GM12864 (cell line): Measurements from ENCODE around the gene FOXM1.

Source experiments
- DNase-seq: peaks from one replicate; pipeline ENCODE4 v3.0.0-alpha.2; 2011; ENCODE audit warnings: low read depth
- H3K4me3 ChIP-seq: 2 replicates; pipeline ENCODE4 v1.5.1; 2011; ENCODE audit warnings: mild to moderate bottlenecking, low read depth, low read length, control low read depth
- TF ChIP-seq, protein P1 (sequence below): IDR thresholded peaks from 2 replicates; pipeline ENCODE4 v1.5.1; 2011; ENCODE audit warnings: low read depth, mild to moderate bottlenecking, moderate library complexity, low read length, control low read depth, inconsistent platforms; ENCODE audit errors: missing control alignments

Gene FOXM1

DNA sequence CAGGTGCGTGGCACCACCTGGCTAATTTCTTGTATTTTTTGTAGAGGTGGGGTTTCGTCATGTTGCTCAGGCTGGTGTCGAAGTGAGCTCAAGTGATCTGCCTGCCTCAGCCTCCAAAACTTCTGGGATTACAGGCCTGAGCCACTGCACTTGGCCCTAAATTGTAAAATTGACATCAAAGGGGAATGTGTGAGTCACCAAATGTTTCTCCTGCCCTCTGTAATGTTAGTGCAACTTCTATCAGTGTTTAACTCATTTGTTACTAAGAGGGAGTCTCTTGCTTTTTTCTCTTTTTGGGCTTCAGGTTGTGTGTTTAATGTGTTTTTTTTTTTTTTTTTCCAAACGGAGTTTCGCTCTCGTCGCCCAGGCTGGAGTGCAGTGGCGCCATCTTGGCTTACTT, 16.0 kb upstream of the FOXM1 start:
- TF ChIP-seq, protein P1, sequence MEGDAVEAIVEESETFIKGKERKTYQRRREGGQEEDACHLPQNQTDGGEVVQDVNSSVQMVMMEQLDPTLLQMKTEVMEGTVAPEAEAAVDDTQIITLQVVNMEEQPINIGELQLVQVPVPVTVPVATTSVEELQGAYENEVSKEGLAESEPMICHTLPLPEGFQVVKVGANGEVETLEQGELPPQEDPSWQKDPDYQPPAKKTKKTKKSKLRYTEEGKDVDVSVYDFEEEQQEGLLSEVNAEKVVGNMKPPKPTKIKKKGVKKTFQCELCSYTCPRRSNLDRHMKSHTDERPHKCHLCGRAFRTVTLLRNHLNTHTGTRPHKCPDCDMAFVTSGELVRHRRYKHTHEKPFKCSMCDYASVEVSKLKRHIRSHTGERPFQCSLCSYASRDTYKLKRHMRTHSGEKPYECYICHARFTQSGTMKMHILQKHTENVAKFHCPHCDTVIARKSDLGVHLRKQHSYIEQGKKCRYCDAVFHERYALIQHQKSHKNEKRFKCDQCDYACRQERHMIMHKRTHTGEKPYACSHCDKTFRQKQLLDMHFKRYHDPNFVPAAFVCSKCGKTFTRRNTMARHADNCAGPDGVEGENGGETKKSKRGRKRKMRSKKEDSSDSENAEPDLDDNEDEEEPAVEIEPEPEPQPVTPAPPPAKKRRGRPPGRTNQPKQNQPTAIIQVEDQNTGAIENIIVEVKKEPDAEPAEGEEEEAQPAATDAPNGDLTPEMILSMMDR = no peak
- no peak for DNase-seq
- no peak overlapping the region for H3K4me3 ChIP-seq

DNA sequence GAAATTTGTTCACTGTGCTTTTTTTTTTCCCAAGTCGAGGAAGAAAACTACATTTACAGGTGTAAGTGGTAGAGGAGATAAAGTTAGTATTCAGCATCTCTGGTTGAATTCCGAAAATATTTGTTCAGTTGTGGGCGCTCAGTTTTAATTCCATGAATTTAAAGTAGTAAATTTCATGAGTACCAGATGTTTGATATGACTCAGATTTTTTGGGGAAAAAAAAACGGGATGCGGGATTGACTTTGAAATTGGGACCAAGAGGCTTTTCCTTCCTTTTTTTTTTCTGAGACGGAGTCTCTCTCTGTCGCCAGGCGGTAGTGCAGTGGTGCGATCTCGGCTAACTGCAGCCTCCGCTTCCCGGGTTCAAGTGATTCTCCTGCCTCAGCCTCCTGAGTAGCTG, 15.3 kb upstream of the FOXM1 start:
- TF ChIP-seq, protein P1 = no peak
- no peak overlapping the region for H3K4me3 ChIP-seq
- no peak for DNase-seq

DNA sequence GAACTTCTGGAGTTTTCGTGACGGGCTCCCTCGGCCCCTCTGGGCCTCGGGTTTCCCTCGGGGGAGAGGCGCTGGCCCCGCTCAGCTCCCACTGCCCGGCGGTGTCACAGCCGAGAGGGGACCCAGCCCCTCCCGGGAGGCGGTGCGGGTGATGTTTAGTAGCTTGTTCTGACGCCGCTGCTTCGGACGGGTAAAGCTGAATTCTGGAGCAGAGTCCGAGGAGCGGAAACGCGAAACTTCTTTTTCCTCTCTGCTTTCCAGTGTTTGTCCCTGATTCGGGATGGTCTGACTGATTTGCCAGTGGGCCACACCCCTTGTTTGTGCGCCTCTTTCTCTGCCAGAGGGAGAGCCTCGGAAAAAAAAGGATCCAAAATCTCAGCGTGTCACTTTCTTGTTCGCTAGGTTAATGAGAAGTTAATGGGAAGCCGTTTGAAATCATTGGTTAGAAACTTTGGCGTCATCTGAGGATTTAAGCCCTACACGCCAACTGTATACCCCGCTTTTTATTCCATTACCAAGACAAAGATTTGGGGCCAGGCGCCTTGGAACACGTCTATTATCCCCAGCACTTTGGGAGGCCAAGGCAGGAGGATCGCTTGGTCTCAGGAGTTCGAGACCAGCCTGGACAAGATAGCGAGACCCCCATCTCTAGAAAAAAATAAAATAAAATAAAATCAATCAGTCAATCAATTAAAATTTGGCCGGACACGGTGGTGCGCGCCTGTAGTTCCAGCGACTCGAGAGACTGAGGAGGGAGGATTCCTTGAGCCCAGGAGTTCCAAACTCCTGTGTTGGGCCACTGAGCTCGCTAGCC, 14.5 kb upstream of the FOXM1 start:
- H3K4me3 ChIP-seq = peak overlapping the region; percentile 81
- TF ChIP-seq, protein P1 = no peak
- no peak for DNase-seq

DNA sequence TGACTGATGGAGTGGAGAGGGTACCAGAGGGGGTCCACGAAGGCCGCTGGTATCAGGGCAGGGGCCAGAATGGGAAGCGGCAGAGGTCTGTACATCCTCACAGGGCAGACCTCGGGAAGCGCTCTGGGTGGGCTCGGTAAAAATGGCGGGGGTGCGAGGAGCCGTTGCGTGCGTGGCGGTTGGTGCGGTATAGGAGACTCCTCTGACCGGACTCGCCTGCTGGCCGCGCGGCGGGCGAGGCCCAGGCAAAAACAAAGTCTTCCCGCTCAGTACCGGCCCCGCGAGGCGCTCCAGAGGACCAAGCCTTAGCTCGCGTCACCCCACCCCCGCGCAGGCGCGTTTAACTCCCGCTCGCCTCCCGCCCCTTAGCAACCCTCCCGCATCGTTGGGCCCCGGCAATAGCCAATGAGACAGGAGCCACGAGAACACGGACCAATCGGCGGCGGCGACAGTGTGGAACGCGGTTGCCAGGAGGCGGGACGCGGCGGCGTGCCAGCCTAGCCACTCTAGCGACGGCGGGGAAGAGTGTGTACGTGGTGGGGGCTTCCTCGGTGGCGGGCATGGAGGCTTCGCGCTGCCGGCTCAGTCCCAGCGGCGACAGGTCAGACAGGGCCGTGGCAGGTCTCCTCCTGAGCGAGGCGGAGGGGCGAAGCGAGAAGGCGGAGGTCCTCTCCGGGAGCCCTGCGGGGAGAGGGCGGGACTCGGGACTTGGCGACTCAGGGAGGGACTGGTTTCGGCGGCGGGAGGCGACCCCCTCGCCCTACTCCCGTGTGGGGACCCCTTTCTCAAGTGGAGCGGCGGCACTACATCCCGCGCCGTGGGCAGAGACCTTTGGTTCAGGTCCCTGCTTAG, 13.6 kb upstream of the FOXM1 start, which contains the start of gene TULP3:
TULP3 (plus strand) TSS at position 504 of the 852 bp plus-strand sequence; CDS start at position 561, 57 bp downstream.
- TF ChIP-seq, protein P1 = no peak
- DNase-seq = peak; percentile 84
- peak within 1 kb of the TSS; percentile 81 for H3K4me3 ChIP-seq

DNA sequence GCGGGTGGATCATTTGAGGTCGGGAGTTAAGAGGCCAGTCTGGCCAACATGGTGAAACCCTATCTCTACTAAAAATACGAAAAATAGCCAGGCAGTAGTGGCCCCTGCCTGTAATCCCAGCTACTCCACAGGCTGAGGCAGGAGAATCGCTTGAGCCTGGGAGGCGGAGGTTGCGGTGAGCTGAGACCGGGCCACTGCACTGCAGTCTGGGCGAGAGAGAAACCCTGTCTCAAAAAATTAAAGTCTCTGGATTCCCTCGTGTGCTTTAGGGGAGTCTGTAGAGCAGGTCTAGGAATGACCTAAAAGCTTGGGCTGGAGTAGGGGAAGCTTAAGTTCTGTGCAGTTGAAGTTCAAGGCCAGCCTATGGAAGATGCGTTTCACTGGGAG, 13.0 kb upstream of the FOXM1 start:
- DNase-seq = no peak
- H3K4me3 ChIP-seq = peak overlapping the region; percentile 81
- TF ChIP-seq, protein P1 = no peak

DNA sequence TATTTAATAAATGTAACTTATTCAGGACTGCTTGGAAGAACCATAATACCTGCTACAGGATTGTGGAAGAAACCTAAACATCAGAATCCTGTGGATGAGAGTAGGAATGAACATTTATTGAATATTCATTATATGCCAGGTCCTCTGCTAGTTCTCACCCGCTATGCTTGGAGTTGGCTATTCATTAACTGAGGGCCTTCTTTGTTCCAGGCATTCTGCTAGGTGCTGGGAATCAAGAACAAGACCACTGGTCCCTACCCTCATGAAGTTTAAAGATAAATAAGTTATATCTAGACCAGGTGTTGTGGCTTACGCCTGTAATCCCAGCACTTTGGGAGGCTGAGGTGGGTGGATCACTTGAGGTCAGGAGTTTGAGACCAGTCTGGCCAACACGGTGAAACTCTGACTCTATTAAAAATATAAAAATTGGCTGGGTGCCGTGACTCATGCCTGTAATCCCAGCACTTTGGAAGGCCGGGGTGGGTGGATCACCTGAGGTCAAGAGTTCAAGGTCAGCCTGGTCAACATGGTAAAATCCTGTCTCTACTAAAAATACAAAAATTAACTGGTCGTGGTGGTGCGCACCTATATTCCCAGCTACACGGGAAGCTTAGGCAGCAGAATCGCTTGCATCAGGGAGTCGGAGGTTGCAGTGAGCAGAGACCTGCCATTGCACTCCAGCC, 9.9 kb upstream of the FOXM1 start:
- no peak for DNase-seq
- no peak overlapping the region for H3K4me3 ChIP-seq
- TF ChIP-seq, protein P1 = no peak
